NCI-H1930 (cell line): ENCODE measurements around the gene DPH7.
"Not testable (repeated sequence)": the region's sequence is repeated elsewhere in the genome, so short reads cannot be mapped to it uniquely, and the experiment has no call there.

ENCODE experiments used
- DNase-seq, 2 experiments: peaks; one replicate each; lab custom pipeline; 2025; lab: John Stamatoyannopoulos, UW

The DPH7 gene

GRCh38 chr9:137578518-137579258 is at the start of gene DPH7:
TSS of gene DPH7 (minus strand) at chr9:137578925. CDS start at chr9:137578777, 148 bp downstream.
- DNase-seq, result peak; percentile 88 to 94

- DNase-seq, result not testable (repeated sequence)
These were observed 48.7 kb upstream of the DPH7 start for GRCh38 chr9:137627406-137627805.

GRCh38 chr9:137626464-137626863 is 47.7 kb upstream of the DPH7 start:
- no peak for DNase-seq

- DNase-seq, result not testable (repeated sequence)
These were observed 43.5 kb upstream of the DPH7 start for GRCh38 chr9:137622211-137622610.

GRCh38 chr9:137621131-137621757 is 42.5 kb upstream of the DPH7 start:
- DNase-seq, result no peak

GRCh38 chr9:137620581-137620980 is 41.9 kb upstream of the DPH7 start:
- no peak for DNase-seq

- no peak for DNase-seq
These were observed 41.3 kb upstream of the DPH7 start for GRCh38 chr9:137620048-137620405.

- DNase-seq, result no peak
These were observed 40.7 kb upstream of the DPH7 start for GRCh38 chr9:137619240-137620047.

GRCh38 chr9:137618105-137619067 is 39.7 kb upstream of the DPH7 start, which contains the start of gene EHMT1:
TSS of gene EHMT1 (plus strand) at chr9:137619005. CDS start at chr9:137619029, 24 bp downstream.
- DNase-seq, result peak; percentile 71 to 91

GRCh38 chr9:137615387-137615871 is 36.7 kb upstream of the DPH7 start:
- no peak for DNase-seq

- no peak for DNase-seq
These were observed 36.1 kb upstream of the DPH7 start for GRCh38 chr9:137614631-137615386.

GRCh38 chr9:137613738-137614523 is 35.2 kb upstream of the DPH7 start:
- DNase-seq, result no peak

- no peak for DNase-seq
These were observed 34.5 kb upstream of the DPH7 start for GRCh38 chr9:137613259-137613658.

GRCh38 chr9:137612741-137613142 is 34.0 kb upstream of the DPH7 start:
- no peak for DNase-seq

- no peak for DNase-seq
These were observed 33.2 kb upstream of the DPH7 start for GRCh38 chr9:137611623-137612609.

GRCh38 chr9:137610944-137611343 is 32.2 kb upstream of the DPH7 start:
- no peak for DNase-seq

GRCh38 chr9:137607141-137607857 is 28.6 kb upstream of the DPH7 start:
- DNase-seq, result no peak

GRCh38 chr9:137606734-137607138 is 28.0 kb upstream of the DPH7 start:
- DNase-seq, result no peak
